Upper lobe of right lung (tissue), 1 donor: ENCODE measurements around the gene AAMP. TPM values are rescaled to one million over a fixed set of nuclear protein-coding genes. Genes with fewer than 3 reads are reported as not detected.
"Not testable (repeated sequence)": the region's sequence is repeated elsewhere in the genome, so short reads cannot be mapped to it uniquely, and the experiment has no call there.

Source experiments
- ATAC-seq: fragments of 200-7000 bp; cut with Tn5 transposase; one replicate; pipeline ENCODE4 v1.9.1; 2020; ENCODE audit warnings: mild to moderate bottlenecking, moderate library complexity
- DNase-seq: peaks from one replicate; pipeline ENCODE4 v3.0.0-alpha.2; 2020
- H3K27ac ChIP-seq: fragments of 200-600 bp; one replicate; pipeline ENCODE4 v1.8.0; 2022
- H3K27me3 ChIP-seq: fragments of 200-600 bp; one replicate; pipeline ENCODE4 v1.8.0; 2022; ENCODE audit warnings: mild to moderate bottlenecking
- H3K36me3 ChIP-seq: fragments of 200-600 bp; one replicate; pipeline ENCODE4 v1.8.0; 2022
- H3K4me1 ChIP-seq: fragments of 200-600 bp; one replicate; pipeline ENCODE4 v1.8.0; 2022
- H3K4me3 ChIP-seq: fragments of 200-600 bp; one replicate; pipeline ENCODE4 v1.8.0; 2022; ENCODE audit warnings: mild to moderate bottlenecking
- H3K9me3 ChIP-seq: fragments of 200-600 bp; one replicate; pipeline ENCODE4 v1.8.0; 2022
- CTCF ChIP-seq: fragments of 200-600 bp; IDR thresholded peaks from one replicate; pipeline ENCODE4 v1.8.0; 2022; ENCODE audit warnings: antibody characterized with exemption
- intact Hi-C: fragments of 100-400 bp; cut with DNase I; formaldehyde crosslinking; loops from one replicate; pipeline ENCODE4 v1.11.0; 2022
- long read RNA-seq: library from polyadenylated mRNA; unstranded; transcript quantifications from one replicate; pipeline ENCODE4 v2.0.0, GENCODE V29; 2021
- total RNA-seq: library from RNA; stranded (reverse); fragmentation: NEBNext Ultra II Directional; extraction: Animal tissue kit (Norgen Biotek cat#: 25700); gene quantifications from one replicate; pipeline ENCODE4 v1.2.1, GENCODE V29; 2021
- donor health status: DM: no; HTN: yes; CAD: no; lungs with severe emphysema.

Gene AAMP, protein sequence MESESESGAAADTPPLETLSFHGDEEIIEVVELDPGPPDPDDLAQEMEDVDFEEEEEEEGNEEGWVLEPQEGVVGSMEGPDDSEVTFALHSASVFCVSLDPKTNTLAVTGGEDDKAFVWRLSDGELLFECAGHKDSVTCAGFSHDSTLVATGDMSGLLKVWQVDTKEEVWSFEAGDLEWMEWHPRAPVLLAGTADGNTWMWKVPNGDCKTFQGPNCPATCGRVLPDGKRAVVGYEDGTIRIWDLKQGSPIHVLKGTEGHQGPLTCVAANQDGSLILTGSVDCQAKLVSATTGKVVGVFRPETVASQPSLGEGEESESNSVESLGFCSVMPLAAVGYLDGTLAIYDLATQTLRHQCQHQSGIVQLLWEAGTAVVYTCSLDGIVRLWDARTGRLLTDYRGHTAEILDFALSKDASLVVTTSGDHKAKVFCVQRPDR
- total RNA-seq: 55.9 TPM
- long read RNA-seq, transcript AAMP-201 (11 exons, 1,886 nt): major isoform, 119 of 164 reads
- long read RNA-seq, transcript AAMP-204 (11 exons, 1,804 nt): minor isoform, 12 of 164 reads
- long read RNA-seq, partial matches to known transcripts: 7 of 164 reads
- long read RNA-seq, other reads (novel, unspliced or antisense): 17 of 164 reads

GRCh38 chr2:218269900-218270720 lies at the start of gene AAMP, which contains the start of gene PNKD:
TSS of gene AAMP (minus strand) at chr2:218270137. CDS start at chr2:218270086, 51 bp downstream.
TSS of gene PNKD (plus strand) at chr2:218270519. CDS start at chr2:218270536, 17 bp downstream.
- H3K4me1 ChIP-seq: peaks cover 34% of the 10 kb centered on the region
- peak; percentile 100 for DNase-seq
- peak within 1 kb of the TSS; percentile 83 for H3K27ac ChIP-seq
- H3K9me3 ChIP-seq: no peaks in the 10 kb centered on the region
- intact Hi-C loops: no loop called here
- peak; percentile 94 for ATAC-seq
- peak within 1 kb of the TSS; percentile 94 for H3K4me3 ChIP-seq
- peaks cover 47% of the 10 kb centered on the region for H3K36me3 ChIP-seq
- H3K27me3 ChIP-seq: no peaks in the 10 kb centered on the region
- TF ChIP-seq CTCF: peak; percentile 32

- TF ChIP-seq CTCF: no peak
- no peak for DNase-seq
- H3K4me3 ChIP-seq: no peak overlapping the region
- no peak for ATAC-seq
- no peak overlapping the region for H3K27ac ChIP-seq
- intact Hi-C loops: no loop called here
- no peaks in the 10 kb centered on the region for H3K27me3 ChIP-seq
- H3K36me3 ChIP-seq: no peaks in the 10 kb centered on the region
- H3K4me1 ChIP-seq: peaks cover 22% of the 10 kb centered on the region
- no peaks in the 10 kb centered on the region for H3K9me3 ChIP-seq
These were observed 48.3 kb upstream of the AAMP start for GRCh38 chr2:218318241-218318640.

DNA sequence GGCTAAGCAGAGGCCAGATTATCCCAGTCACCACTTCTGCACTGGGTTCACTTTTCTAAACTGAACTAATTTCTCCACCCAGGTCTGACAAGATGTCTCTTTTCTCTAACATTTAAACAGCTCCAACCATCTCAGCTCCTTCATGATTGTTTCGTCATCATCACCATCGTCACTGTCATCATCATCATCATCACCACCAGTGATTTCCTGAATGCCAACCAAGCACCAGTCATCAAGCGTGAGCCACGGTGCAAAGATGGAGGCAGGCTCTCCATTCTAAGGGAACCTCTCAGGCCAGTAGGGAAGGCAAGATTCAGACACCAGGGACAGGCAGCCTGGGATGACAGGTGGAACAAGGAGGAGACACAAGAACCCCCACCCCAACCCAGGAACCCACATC lies 47.9 kb upstream of the AAMP start:
- Histone ChIP-seq H3K9me3 (no peaks in the 10 kb centered on the region), H3K4me1 (peaks cover 26% of the 10 kb centered on the region), H3K4me3 (no peak overlapping the region), H3K36me3 (no peaks in the 10 kb centered on the region), H3K27me3 (no peaks in the 10 kb centered on the region), H3K27ac (no peak overlapping the region)
- intact Hi-C loops: no loop called here
- no peak for TF ChIP-seq CTCF
- no peak for ATAC-seq
- no peak for DNase-seq

GRCh38 chr2:218317303-218317630 lies 47.3 kb upstream of the AAMP start:
- intact Hi-C loops: no loop called here
- Histone ChIP-seq H3K27me3 (no peaks in the 10 kb centered on the region), H3K36me3 (no peaks in the 10 kb centered on the region), H3K4me3 (no peak overlapping the region), H3K27ac (peak overlapping the region; percentile 56), H3K9me3 (no peaks in the 10 kb centered on the region), H3K4me1 (peaks cover 23% of the 10 kb centered on the region)
- ATAC-seq (no peak), DNase-seq (no peak)
- TF ChIP-seq CTCF: no peak

DNA sequence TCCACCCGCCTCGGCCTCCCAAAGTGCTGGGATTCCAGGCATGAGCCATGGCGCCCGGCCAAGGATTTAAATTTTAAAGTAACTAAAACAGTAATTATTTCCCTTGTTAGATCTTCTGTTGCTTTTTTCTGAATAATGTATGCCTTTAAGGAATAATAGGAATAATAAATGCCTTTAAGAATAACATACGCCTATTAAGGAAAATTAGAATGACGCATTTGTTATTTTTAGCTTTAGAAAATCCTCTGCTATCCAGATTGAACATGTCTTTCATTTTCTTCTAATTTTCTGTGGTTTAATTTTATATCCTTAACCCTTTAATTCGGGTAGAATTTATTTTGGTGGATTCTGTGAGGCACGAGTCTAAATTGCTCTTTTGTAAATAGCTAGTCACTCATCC lies 45.5 kb upstream of the AAMP start:
- intact Hi-C loops: no loop called here
- Histone ChIP-seq H3K4me3 (no peak overlapping the region), H3K27me3 (no peaks in the 10 kb centered on the region), H3K36me3 (no peaks in the 10 kb centered on the region), H3K4me1 (peaks cover 18% of the 10 kb centered on the region), H3K27ac (no peak overlapping the region), H3K9me3 (no peaks in the 10 kb centered on the region)
- no peak for TF ChIP-seq CTCF
- no peak for DNase-seq
- no peak for ATAC-seq

- peaks cover 18% of the 10 kb centered on the region for H3K4me1 ChIP-seq
- H3K27me3 ChIP-seq, H3K4me3 ChIP-seq, intact Hi-C loops, H3K27ac ChIP-seq, DNase-seq, H3K9me3 ChIP-seq, ATAC-seq, H3K36me3 ChIP-seq: not testable (repeated sequence)
These were observed 44.8 kb upstream of the AAMP start for GRCh38 chr2:218314764-218315163.
